Endothelial cell (in vitro differentiated cells): Measurements from ENCODE around the gene MAP4K3. TPM values are rescaled to one million over a fixed set of nuclear protein-coding genes. Genes with fewer than 3 reads are reported as not detected.

Experiments
- DNase-seq: peaks from one replicate; pipeline ENCODE4 v3.0.0; 2021; ENCODE audit warnings: low spot score
- H3K27ac Mint-ChIP-seq: one replicate; pipeline ENCODE4 v1.8.0; 2021; ENCODE audit warnings: mixed read lengths, inconsistent platforms; ENCODE audit not compliant: unreplicated experiment
- H3K27me3 Mint-ChIP-seq: one replicate; pipeline ENCODE4 v1.8.0; 2021; ENCODE audit warnings: mild to moderate bottlenecking, moderate library complexity, mixed read lengths, inconsistent platforms; ENCODE audit not compliant: unreplicated experiment
- H3K36me3 Mint-ChIP-seq: one replicate; pipeline ENCODE4 v1.8.0; 2021; ENCODE audit warnings: mild to moderate bottlenecking, low read depth, mixed read lengths, inconsistent platforms; ENCODE audit not compliant: unreplicated experiment
- H3K4me1 Mint-ChIP-seq: one replicate; pipeline ENCODE4 v1.8.0; 2021; ENCODE audit warnings: mild to moderate bottlenecking, mixed read lengths, inconsistent platforms; ENCODE audit not compliant: unreplicated experiment
- H3K4me3 Mint-ChIP-seq: one replicate; pipeline ENCODE4 v1.8.0; 2021; ENCODE audit warnings: mild to moderate bottlenecking, mixed read lengths, inconsistent platforms; ENCODE audit not compliant: unreplicated experiment
- H3K9me3 Mint-ChIP-seq: one replicate; pipeline ENCODE4 v1.8.0; 2021; ENCODE audit warnings: mixed read lengths, inconsistent platforms; ENCODE audit not compliant: unreplicated experiment
- CTCF ChIP-seq: fragments of 200-600 bp; sonication (generic); IDR thresholded peaks from one replicate; pipeline ENCODE4 v1.5.0; 2021; ENCODE audit warnings: antibody characterized with exemption; ENCODE audit not compliant: unreplicated experiment
- total RNA-seq: library from RNA; stranded (reverse); fragmentation: NEBNext Ultra II Directional; extraction: Animal tissue kit (Norgen Biotek cat#: 25700); gene quantifications from one replicate; pipeline ENCODE4 v1.2.1, GENCODE V29; 2021; ENCODE audit not compliant: unreplicated experiment

The MAP4K3 gene
- total RNA-seq, 1 donor from 2014 or later: 51.1 TPM

- Mint-ChIP-seq H3K4me1 (peaks cover 54% of the 10 kb centered on the region), H3K27me3 (peaks cover 5% of the 10 kb centered on the region), H3K27ac (no peak overlapping the region), H3K9me3 (no peaks in the 10 kb centered on the region), H3K4me3 (no peak overlapping the region), H3K36me3 (peaks cover 3% of the 10 kb centered on the region)
- no peak for TF ChIP-seq CTCF
- DNase-seq: no peak
Observed at GRCh38 chr2:39432701-39433100, 4.4 kb downstream of the MAP4K3 start.

- peaks cover 3% of the 10 kb centered on the region for H3K36me3 Mint-ChIP-seq
- H3K4me1 Mint-ChIP-seq: peaks cover 61% of the 10 kb centered on the region
- H3K9me3 Mint-ChIP-seq: no peaks in the 10 kb centered on the region
Observed at GRCh38 chr2:39431592-39432316, 5.3 kb downstream of the MAP4K3 start.

GRCh38 chr2:39429746-39430145, 7.3 kb downstream of the MAP4K3 start:
- Mint-ChIP-seq H3K27ac (no peak overlapping the region), H3K4me3 (no peak overlapping the region)

More at GRCh38 chr2:39431592-39432316, 5.3 kb downstream of the MAP4K3 start:
- Mint-ChIP-seq H3K27ac (no peak overlapping the region), H3K27me3 (peaks cover 5% of the 10 kb centered on the region), H3K4me3 (no peak overlapping the region)
- DNase-seq: no peak
- no peak for TF ChIP-seq CTCF

GRCh38 chr2:39424951-39425350, 12.1 kb downstream of the MAP4K3 start:
- Mint-ChIP-seq H3K36me3 (no peaks in the 10 kb centered on the region), H3K27me3 (no peaks in the 10 kb centered on the region)
- TF ChIP-seq CTCF: no peak

More at GRCh38 chr2:39429746-39430145, 7.3 kb downstream of the MAP4K3 start:
- H3K9me3 Mint-ChIP-seq: no peaks in the 10 kb centered on the region
- DNase-seq: no peak
- H3K27me3 Mint-ChIP-seq: no peaks in the 10 kb centered on the region
- TF ChIP-seq CTCF: no peak
- peaks cover 52% of the 10 kb centered on the region for H3K4me1 Mint-ChIP-seq
- H3K36me3 Mint-ChIP-seq: no peaks in the 10 kb centered on the region

GRCh38 chr2:39422700-39423099, 14.4 kb downstream of the MAP4K3 start:
- DNase-seq: no peak
- TF ChIP-seq CTCF: no peak
- Mint-ChIP-seq H3K36me3 (no peaks in the 10 kb centered on the region), H3K4me3 (no peak overlapping the region), H3K27ac (no peak overlapping the region), H3K4me1 (peaks cover 19% of the 10 kb centered on the region), H3K9me3 (no peaks in the 10 kb centered on the region), H3K27me3 (peaks cover 2% of the 10 kb centered on the region)

More at GRCh38 chr2:39424951-39425350, 12.1 kb downstream of the MAP4K3 start:
- peaks cover 16% of the 10 kb centered on the region for H3K4me1 Mint-ChIP-seq
- no peak for DNase-seq
- H3K27ac Mint-ChIP-seq: no peak overlapping the region
- no peaks in the 10 kb centered on the region for H3K9me3 Mint-ChIP-seq
- H3K4me3 Mint-ChIP-seq: no peak overlapping the region
